HCT116 (cell line): ENCODE measurements around the gene FRMD4A. TPM values are rescaled to one million over a fixed set of nuclear protein-coding genes. Genes with fewer than 3 reads are reported as not detected.

ENCODE experiments used
- ATAC-seq: fragments of 200-7000 bp; cut with Tn5 transposase; 2 replicates; pipeline ENCODE4 v1.9.1; 2020; ENCODE audit warnings: mild to moderate bottlenecking, moderate library complexity
- BruUV-seq: library from RNA; stranded (reverse); fragments of 400-500 nt; replicated peaks from 2 replicates; lab custom pipeline; 2021; lab: Mats Ljungman, UMichigan
- CTCF ChIA-PET: fragments of 300-600 bp; sonication (Branson Sonifier 250); formaldehyde crosslinking; loops from one replicate; lab custom pipeline; 2021; ENCODE audit warnings: antibody characterized with exemption; lab: Charles Lee
- POLR2A ChIA-PET: fragments of 300-600, 350-600 bp; sonication (Branson Sonifier 250); formaldehyde crosslinking; loops from one replicate; lab custom pipeline; 2021; ENCODE audit warnings: antibody characterized with exemption; lab: Charles Lee
- RAD21 ChIA-PET, 2 experiments: fragments of 300-600 bp; sonication (Branson Sonifier 250); formaldehyde crosslinking; loops; one replicate each; lab custom pipeline; 2023; ENCODE audit warnings: low total read pairs in 2 of 2; ENCODE audit not compliant: uncharacterized antibody in 2 of 2, unreplicated experiment in 2 of 2, low non-redundant PET in 1 of 2; lab: Charles Lee
- DNase-seq: peaks from one replicate; pipeline ENCODE4 v3.0.0-alpha.2; 2010; ENCODE audit warnings: low read depth, low spot score
- H2AFZ ChIP-seq: fragments of 200-600 bp; shearing (Covaris generic), sonication (generic); 2 replicates; pipeline ENCODE4 v1.6.1; 2017; ENCODE audit warnings: low read depth, mixed run types, mixed read lengths, antibody characterized with exemption, low read length; ENCODE audit not compliant: poor library complexity, severe bottlenecking
- H3K27ac ChIP-seq: 2 replicates; pipeline ENCODE4 v1.5.1; 2012; ENCODE audit warnings: low read depth, low read length
- H3K27me3 ChIP-seq: fragments of 200-600 bp; sonication (generic); 2 replicates; pipeline ENCODE4 v1.6.1; 2016; ENCODE audit warnings: mixed run types, low read length, mixed read lengths; ENCODE audit not compliant: insufficient read depth
- H3K36me3 ChIP-seq, 2 experiments: fragments of 200-500 bp in 1 of 2; fragments of 200-600 bp in 1 of 2; sonication (Bioruptor generic) in 1 of 2; sonication (generic) in 1 of 2; 2 replicates each; pipeline versions ENCODE4 v1.5.1 to v1.6.1; 2014 to 2016; ENCODE audit warnings: low read length in 2 of 2, inconsistent platforms in 1 of 2, mixed read lengths in 1 of 2, mixed run types in 1 of 2; ENCODE audit not compliant: insufficient read depth in 2 of 2, control insufficient read depth in 1 of 2
- H3K4me1 ChIP-seq, 2 experiments: fragments of 200-600 bp in 1 of 2; sonication (generic) in 1 of 2; 2 replicates each; pipeline versions ENCODE4 v1.5.1 to v1.6.1; 2012 to 2017; ENCODE audit warnings: low read length in 2 of 2, inconsistent platforms in 1 of 2, mild to moderate bottlenecking in 1 of 2, mixed read lengths in 1 of 2, mixed run types in 1 of 2, moderate library complexity in 1 of 2; ENCODE audit not compliant: insufficient read depth in 2 of 2, control insufficient read depth in 1 of 2
- H3K4me2 ChIP-seq: fragments of 200-600 bp; sonication (generic); 2 replicates; pipeline ENCODE4 v1.6.1; 2017; ENCODE audit warnings: mixed run types, low read length, mixed read lengths
- H3K4me3 ChIP-seq, 2 experiments: fragments of 200-600 bp in 1 of 2; sonication (generic) in 1 of 2; replicated peaks in 1 of 2; 2 replicates each; pipeline ENCODE4 v1.5.1; 2011 to 2016; ENCODE audit warnings: low read length in 2 of 2, control low read depth in 1 of 2, low read depth in 1 of 2, mild to moderate bottlenecking in 1 of 2, mixed read lengths in 1 of 2, mixed run types in 1 of 2
- H3K79me2 ChIP-seq: fragments of 200-600 bp; sonication (generic); 2 replicates; pipeline ENCODE4 v1.6.1; 2017; ENCODE audit warnings: mild to moderate bottlenecking, mixed run types, low read length, moderate library complexity, mixed read lengths; ENCODE audit not compliant: insufficient read depth
- H3K9ac ChIP-seq: fragments of 200-600 bp; sonication (generic); 2 replicates; pipeline ENCODE4 v1.6.1; 2016; ENCODE audit warnings: low read length, mixed read lengths
- H3K9me2 ChIP-seq: fragments of 200-600 bp; sonication (generic), shearing (Covaris generic); 2 replicates; pipeline ENCODE4 v1.6.1; 2017; ENCODE audit warnings: mixed run types, mild to moderate bottlenecking, moderate library complexity; ENCODE audit not compliant: insufficient read depth
- H3K9me3 ChIP-seq, 2 experiments: fragments of 200-500 bp in 1 of 2; fragments of 200-600 bp in 1 of 2; sonication (Bioruptor generic) in 1 of 2; sonication (generic) in 1 of 2; 2 replicates each; pipeline ENCODE4 v1.6.1; 2014 to 2017; ENCODE audit warnings: low read length in 2 of 2, mixed read lengths in 2 of 2, inconsistent platforms in 1 of 2, low read depth in 1 of 2, mild to moderate bottlenecking in 1 of 2, mixed run types in 1 of 2, moderate library complexity in 1 of 2; ENCODE audit not compliant: control insufficient read depth in 1 of 2, insufficient read depth in 1 of 2
- H4K20me1 ChIP-seq: fragments of 200-600 bp; sonication (generic), shearing (Covaris generic); 2 replicates; pipeline ENCODE4 v1.6.1; 2017; ENCODE audit warnings: mixed run types, mild to moderate bottlenecking, moderate library complexity; ENCODE audit not compliant: insufficient read depth
- CEBPB ChIP-seq: IDR thresholded peaks from 2 replicates; pipeline ENCODE4 v1.6.1; 2012; ENCODE audit warnings: low read depth
- CTCF ChIP-seq, 3 experiments: fragments of 200-600 bp in 1 of 3; sonication (generic) in 1 of 3; IDR thresholded peaks in 2 of 3; conservative IDR thresholded peaks in 1 of 3; 2 replicates each; pipeline ENCODE4 v1.5.1; 2012 to 2017; ENCODE audit warnings: low read depth in 2 of 3, low read length in 2 of 3, antibody characterized with exemption in 1 of 3, borderline replicate concordance in 1 of 3, control low read depth in 1 of 3, mild to moderate bottlenecking in 1 of 3, mixed read lengths in 1 of 3, mixed run types in 1 of 3, moderate library complexity in 1 of 3; ENCODE audit not compliant: insufficient read depth in 1 of 3
- EZH2phosphoT487 ChIP-seq: fragments of 200-600 bp; IDR thresholded peaks from 2 replicates; pipeline ENCODE4 v1.6.1; 2018; ENCODE audit warnings: antibody characterized with exemption, borderline replicate concordance
- FOSL1 ChIP-seq: IDR thresholded peaks from 2 replicates; pipeline ENCODE4 v1.6.1; 2012; ENCODE audit warnings: low read depth
- POLR2AphosphoS5 ChIP-seq: IDR thresholded peaks from 2 replicates; pipeline ENCODE4 v1.6.1; 2011; ENCODE audit warnings: mild to moderate bottlenecking, low read depth, low read length, moderate library complexity
- SIN3A ChIP-seq: IDR thresholded peaks from 2 replicates; pipeline ENCODE4 v1.6.1; 2012; ENCODE audit warnings: low read depth
- SP1 ChIP-seq: IDR thresholded peaks from 2 replicates; pipeline ENCODE4 v1.6.1; 2012; ENCODE audit warnings: low read depth
- TCF7L2 ChIP-seq: IDR thresholded peaks from 2 replicates; pipeline ENCODE4 v1.7.0; 2011; ENCODE audit warnings: borderline replicate concordance, inconsistent platforms; ENCODE audit not compliant: insufficient read depth, insufficient read length; ENCODE audit errors: extremely low read depth
- YY1 ChIP-seq: IDR thresholded peaks from 2 replicates; pipeline ENCODE4 v1.6.1; 2011; ENCODE audit warnings: low read length, low read depth, moderate library complexity, mild to moderate bottlenecking; ENCODE audit not compliant: insufficient replicate concordance; ENCODE audit errors: extremely low read depth
- ZBTB33 ChIP-seq: IDR thresholded peaks from 2 replicates; pipeline ENCODE4 v1.6.1; 2011; ENCODE audit warnings: mild to moderate bottlenecking, low read length, moderate library complexity; ENCODE audit not compliant: insufficient replicate concordance; ENCODE audit errors: extremely low read depth
- ZFX ChIP-seq: fragments of 450-650 bp; IDR thresholded peaks from 2 replicates; pipeline ENCODE4 v1.6.1; 2017
- ZNF274 ChIP-seq: fragments of 200-500 bp; sonication (Bioruptor generic); IDR thresholded peaks from 2 replicates; pipeline ENCODE4 v1.6.1; 2014; ENCODE audit warnings: mild to moderate bottlenecking, low read depth, low read length, inconsistent platforms
- intact Hi-C: fragments of 100-400 bp; cut with micrococcal nuclease; formaldehyde crosslinking; loops from 2 replicates; pipeline ENCODE4 v1.10.0; 2022
- total RNA-seq: library from RNA; stranded (reverse); gene quantifications from one replicate; pipeline ENCODE4 v1.2.1, GENCODE V29; 2021; ENCODE audit not compliant: unreplicated experiment

Gene FRMD4A
- total RNA-seq, 1 experiment from 2014 or later = 0.20 TPM

DNA sequence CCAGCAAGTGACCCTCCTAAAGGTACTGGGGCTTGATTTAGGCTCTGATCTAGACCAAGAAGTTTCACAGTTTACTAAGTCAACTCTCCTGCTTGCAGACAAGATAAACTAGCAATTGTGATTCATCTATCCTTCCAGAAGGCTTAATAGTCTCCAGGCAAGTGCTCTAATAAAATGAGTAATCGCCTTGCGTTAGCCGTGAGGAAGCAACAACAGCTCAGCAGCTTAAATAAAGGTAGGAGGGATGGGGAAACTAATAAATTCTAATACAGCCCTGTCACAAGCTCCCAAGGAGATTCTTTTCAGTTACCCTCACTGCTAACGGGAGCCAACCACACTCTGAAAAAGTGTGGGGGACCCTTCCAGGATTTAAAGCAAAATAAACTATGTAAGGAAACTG lies 48.4 kb downstream of the FRMD4A start (continued):
- TF ChIP-seq ZBTB33 (no peak), POLR2AphosphoS5 (no peak), YY1 (no peak), CEBPB (no peak), SIN3A (no peak), FOSL1 (no peak)

DNA sequence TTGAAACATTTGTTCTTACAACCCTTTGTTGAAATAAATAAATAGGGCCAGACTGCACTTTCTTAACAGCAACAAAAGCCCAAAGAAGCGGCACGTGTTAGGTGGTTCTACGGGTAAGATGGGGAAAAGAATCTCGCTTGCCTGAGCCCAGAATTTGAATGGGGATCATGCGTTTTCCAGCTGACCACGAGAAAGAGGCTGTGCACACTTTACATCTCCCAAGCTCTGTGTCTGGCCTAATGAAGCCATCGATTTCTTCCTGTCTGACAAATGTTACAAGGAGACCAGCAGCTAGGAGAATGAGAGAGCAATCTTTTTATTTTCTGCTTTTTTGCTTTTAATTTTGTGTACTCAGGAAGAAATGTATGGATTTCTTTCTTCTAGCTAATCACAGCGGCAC lies 52.2 kb downstream of the FRMD4A start:
- TF ChIP-seq CEBPB (no peak), ZNF274 (no peak), ZFX (no peak), EZH2phosphoT487 (no peak), SIN3A (no peak), TCF7L2 (no peak), CTCF (IDR thresholded peaks at IDR 0.05 in 2 of 3, conservative IDR thresholded peaks at IDR 0.05 in 1 of 3; ENCODE audit: borderline replicate concordance in 1 of 3, insufficient read depth in 1 of 3, low read depth in 2 of 3, low read length in 2 of 3) (no peak), SP1 (no peak)
- BruUV-seq = no TSS peak
- no peaks in the 10 kb centered on the region for H3K36me3 ChIP-seq
- peaks cover 55% of the 10 kb centered on the region for H3K27me3 ChIP-seq
- RAD21 ChIA-PET = no interaction called here
- no peak overlapping the region for H3K9ac ChIP-seq
- no peak overlapping the region for H3K27ac ChIP-seq
- H3K79me2 ChIP-seq = no peaks in the 10 kb centered on the region
- no peaks in the 10 kb centered on the region for H4K20me1 ChIP-seq
- no peak overlapping the region for H3K4me3 ChIP-seq
- H3K9me2 ChIP-seq = no peaks in the 10 kb centered on the region
- H3K9me3 ChIP-seq = no peaks in the 10 kb centered on the region
- POLR2A ChIA-PET = no interaction called here
- intact Hi-C loops = no loop called here
- DNase-seq (no peak), ATAC-seq (no peak)
- CTCF ChIA-PET = no interaction called here
- no peak overlapping the region for H3K4me2 ChIP-seq
- H2AFZ ChIP-seq = no peak overlapping the region
- H3K4me1 ChIP-seq = no peaks in the 10 kb centered on the region
